ENCODE data around the gene NUPR1.

The NUPR1 gene

GRCh38 chr16:28522792-28523191, 16.0 kb downstream of the NUPR1 start:
- no peak overlapping the region for H2BK15ac ChIP-seq (ENCODE audit: low read length)
- no peak overlapping the region for H3K4me2 ChIP-seq (ENCODE audit: insufficient read depth, low read length, poor library complexity, severe bottlenecking)
- no peak overlapping the region for H3K18ac ChIP-seq (ENCODE audit: low read length)
- no peak overlapping the region for H3K23ac ChIP-seq (ENCODE audit: low read depth, low read length, poor library complexity)
- H2AK5ac ChIP-seq (ENCODE audit: low read depth, low read length): no peak overlapping the region
- H2BK120ac ChIP-seq (ENCODE audit: low read depth, low read length): no peak overlapping the region
- H3K9me3 ChIP-seq (replicated peaks in 1 of 2; ENCODE audit: control insufficient read depth in 2 of 2, insufficient read depth in 1 of 2, low read depth in 1 of 2, low read length in 2 of 2): peaks cover 0 to 3% of the 10 kb centered on the region in 2 donors
- H4K91ac ChIP-seq (ENCODE audit: low read depth, low read length, poor library complexity): no peak overlapping the region
- no peak overlapping the region for H2BK5ac ChIP-seq (ENCODE audit: low read length)
- H3K4ac ChIP-seq (ENCODE audit: low read length): no peak overlapping the region
- H3K4me1 ChIP-seq (ENCODE audit: control insufficient read depth in 2 of 2, insufficient read depth in 1 of 2, low read depth in 1 of 2, low read length in 2 of 2): peaks cover 0 to 2% of the 10 kb centered on the region in 2 donors
- no peak overlapping the region for H3K9ac ChIP-seq (ENCODE audit: low read depth, low read length, poor library complexity)
- H2AFZ ChIP-seq (ENCODE audit: low read length): no peak overlapping the region
- WGBS, 2 donors (ENCODE audit: extremely low coverage in 2 of 2, insufficient read length in 2 of 2, insufficient replicate concordance in 1 of 2): no CpG with 5 or more reads among the region's 11 CpGs
- H3K27ac ChIP-seq (replicated peaks; ENCODE audit: low read length): no peak overlapping the region
- no peak for DNase-seq (ENCODE audit: low spot score)
- H3K79me1 ChIP-seq (ENCODE audit: low read depth, low read length): no peaks in the 10 kb centered on the region
- no peak overlapping the region for H3K14ac ChIP-seq (ENCODE audit: low read length)
- no peak overlapping the region for H3K4me3 ChIP-seq (ENCODE audit: low read length in 2 of 2)
- no peak overlapping the region for H2BK12ac ChIP-seq (ENCODE audit: low read length)
- no peaks in the 10 kb centered on the region for H3K36me3 ChIP-seq (replicated peaks in 1 of 2; ENCODE audit: control insufficient read depth in 2 of 2, insufficient read depth in 2 of 2, low read length in 2 of 2)
- no peak overlapping the region for H4K8ac ChIP-seq (ENCODE audit: low read depth, low read length)
- peaks cover 0 to 2% (median 0%) of the 10 kb centered on the region in 3 experiments for H3K27me3 ChIP-seq (ENCODE audit: control insufficient read depth in 3 of 3, insufficient read depth in 3 of 3, low read depth in 1 of 3, low read length in 3 of 3)

GRCh38 chr16:28521436-28521835, 17.3 kb downstream of the NUPR1 start:
- no peak overlapping the region for H3K18ac ChIP-seq (ENCODE audit: low read length)
- H3K14ac ChIP-seq (ENCODE audit: low read length): no peak overlapping the region
- H3K4ac ChIP-seq (ENCODE audit: low read length): no peak overlapping the region
- H3K9me3 ChIP-seq (replicated peaks in 1 of 2; ENCODE audit: control insufficient read depth in 2 of 2, insufficient read depth in 1 of 2, low read depth in 1 of 2, low read length in 2 of 2): peaks cover 0 to 3% of the 10 kb centered on the region in 2 donors
- H2BK12ac ChIP-seq (ENCODE audit: low read length): no peak overlapping the region
- H3K4me2 ChIP-seq (ENCODE audit: insufficient read depth, low read length, poor library complexity, severe bottlenecking): no peak overlapping the region
- no peak overlapping the region for H4K91ac ChIP-seq (ENCODE audit: low read depth, low read length, poor library complexity)
- H3K79me1 ChIP-seq (ENCODE audit: low read depth, low read length): no peaks in the 10 kb centered on the region
- H3K27me3 ChIP-seq (ENCODE audit: control insufficient read depth in 3 of 3, insufficient read depth in 3 of 3, low read depth in 1 of 3, low read length in 3 of 3): peaks cover 0 to 2% (median 0%) of the 10 kb centered on the region in 3 experiments
- H2AK5ac ChIP-seq (ENCODE audit: low read depth, low read length): no peak overlapping the region
- peaks cover 0 to 2% of the 10 kb centered on the region in 2 donors for H3K4me1 ChIP-seq (ENCODE audit: control insufficient read depth in 2 of 2, insufficient read depth in 1 of 2, low read depth in 1 of 2, low read length in 2 of 2)
- no peak overlapping the region for H3K9ac ChIP-seq (ENCODE audit: low read depth, low read length, poor library complexity)
- H2AFZ ChIP-seq (ENCODE audit: low read length): no peak overlapping the region
- WGBS, 2 donors (ENCODE audit: extremely low coverage in 2 of 2, insufficient read length in 2 of 2, insufficient replicate concordance in 1 of 2): no CpG with 5 or more reads among the region's 6 CpGs
- H3K4me3 ChIP-seq (ENCODE audit: low read length in 2 of 2): no peak overlapping the region
- no peak overlapping the region for H2BK15ac ChIP-seq (ENCODE audit: low read length)
- no peak overlapping the region for H3K27ac ChIP-seq (replicated peaks; ENCODE audit: low read length)
- no peak overlapping the region for H4K8ac ChIP-seq (ENCODE audit: low read depth, low read length)
- H2BK5ac ChIP-seq (ENCODE audit: low read length): no peak overlapping the region
- no peak overlapping the region for H3K23ac ChIP-seq (ENCODE audit: low read depth, low read length, poor library complexity)
- no peaks in the 10 kb centered on the region for H3K36me3 ChIP-seq (replicated peaks in 1 of 2; ENCODE audit: control insufficient read depth in 2 of 2, insufficient read depth in 2 of 2, low read length in 2 of 2)
- DNase-seq (ENCODE audit: low spot score): no peak
- H2BK120ac ChIP-seq (ENCODE audit: low read depth, low read length): no peak overlapping the region

DNA sequence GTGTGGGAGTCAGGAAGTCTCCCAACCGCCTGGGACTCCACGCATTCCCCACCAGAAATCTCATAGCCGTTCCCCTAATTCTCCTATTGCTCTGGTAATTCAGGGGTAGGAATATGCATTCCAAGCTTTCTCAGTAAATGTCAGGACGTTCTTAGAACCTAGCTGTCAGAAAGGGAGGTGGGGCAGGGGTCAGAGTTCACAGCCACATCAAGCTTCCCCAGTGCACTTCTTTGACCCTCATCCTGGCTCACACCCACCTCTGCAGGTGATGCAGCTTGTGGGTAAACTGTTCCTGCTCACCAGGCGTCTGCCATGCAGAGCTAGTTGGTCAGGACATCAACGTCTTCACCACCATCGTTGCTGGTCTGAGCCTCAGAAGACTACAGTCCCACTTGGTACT, 18.1 kb downstream of the NUPR1 start:
- H3K4me1 ChIP-seq (ENCODE audit: control insufficient read depth in 2 of 2, insufficient read depth in 1 of 2, low read depth in 1 of 2, low read length in 2 of 2): peaks cover 0 to 2% of the 10 kb centered on the region in 2 donors
- no peak for DNase-seq (ENCODE audit: low spot score)

GRCh38 chr16:28514246-28514645, 24.5 kb downstream of the NUPR1 start:
- no peaks in the 10 kb centered on the region for H3K36me3 ChIP-seq (replicated peaks in 1 of 2; ENCODE audit: control insufficient read depth in 2 of 2, insufficient read depth in 2 of 2, low read length in 2 of 2)
- H2BK15ac ChIP-seq (ENCODE audit: low read length): no peak overlapping the region
- no peak overlapping the region for H4K91ac ChIP-seq (ENCODE audit: low read depth, low read length, poor library complexity)
- H2BK12ac ChIP-seq (ENCODE audit: low read length): no peak overlapping the region
- no peak overlapping the region for H3K9ac ChIP-seq (ENCODE audit: low read depth, low read length, poor library complexity)
- H3K4me1 ChIP-seq (ENCODE audit: control insufficient read depth in 2 of 2, insufficient read depth in 1 of 2, low read depth in 1 of 2, low read length in 2 of 2): no peaks in the 10 kb centered on the region
- H2AFZ ChIP-seq (ENCODE audit: low read length): peak overlapping the region; percentile 16
- H3K14ac ChIP-seq (ENCODE audit: low read length): no peak overlapping the region
- H2BK5ac ChIP-seq (ENCODE audit: low read length): no peak overlapping the region
- H3K18ac ChIP-seq (ENCODE audit: low read length): no peak overlapping the region
- no peak overlapping the region for H2BK120ac ChIP-seq (ENCODE audit: low read depth, low read length)
- no peaks in the 10 kb centered on the region for H3K79me1 ChIP-seq (ENCODE audit: low read depth, low read length)
- H3K27me3 ChIP-seq (ENCODE audit: control insufficient read depth in 3 of 3, insufficient read depth in 3 of 3, low read depth in 1 of 3, low read length in 3 of 3): no peaks in the 10 kb centered on the region
- no peak overlapping the region for H3K27ac ChIP-seq (replicated peaks; ENCODE audit: low read length)
- H3K4ac ChIP-seq (ENCODE audit: low read length): no peak overlapping the region
- H3K4me2 ChIP-seq (ENCODE audit: insufficient read depth, low read length, poor library complexity, severe bottlenecking): no peak overlapping the region
- no peak overlapping the region for H3K23ac ChIP-seq (ENCODE audit: low read depth, low read length, poor library complexity)
- no peak overlapping the region for H4K8ac ChIP-seq (ENCODE audit: low read depth, low read length)
- no peak overlapping the region for H2AK5ac ChIP-seq (ENCODE audit: low read depth, low read length)
- H3K9me3 ChIP-seq (replicated peaks in 1 of 2; ENCODE audit: control insufficient read depth in 2 of 2, insufficient read depth in 1 of 2, low read depth in 1 of 2, low read length in 2 of 2): no peaks in the 10 kb centered on the region
- no CpG with 5 or more reads among the region's 7 CpGs for WGBS, 2 donors (ENCODE audit: extremely low coverage in 2 of 2, insufficient read length in 2 of 2, insufficient replicate concordance in 1 of 2)
- DNase-seq (ENCODE audit: low spot score): no peak
- H3K4me3 ChIP-seq (ENCODE audit: low read length in 2 of 2): no peak overlapping the region

More for the DNA sequence above, 18.1 kb downstream of the NUPR1 start:
- peak overlapping the region; percentile 75 for H2BK15ac ChIP-seq (ENCODE audit: low read length)
- H4K91ac ChIP-seq (ENCODE audit: low read depth, low read length, poor library complexity): no peak overlapping the region
- H3K36me3 ChIP-seq (replicated peaks in 1 of 2; ENCODE audit: control insufficient read depth in 2 of 2, insufficient read depth in 2 of 2, low read length in 2 of 2): no peaks in the 10 kb centered on the region
- no peak overlapping the region for H2AFZ ChIP-seq (ENCODE audit: low read length)
- no peak overlapping the region for H3K27ac ChIP-seq (replicated peaks; ENCODE audit: low read length)
- no peak overlapping the region for H3K9ac ChIP-seq (ENCODE audit: low read depth, low read length, poor library complexity)
- peaks cover 0 to 2% of the 10 kb centered on the region in 2 donors for H3K9me3 ChIP-seq (replicated peaks in 1 of 2; ENCODE audit: control insufficient read depth in 2 of 2, insufficient read depth in 1 of 2, low read depth in 1 of 2, low read length in 2 of 2)
- H3K23ac ChIP-seq (ENCODE audit: low read depth, low read length, poor library complexity): no peak overlapping the region
- no peak overlapping the region for H2BK120ac ChIP-seq (ENCODE audit: low read depth, low read length)
- H3K4ac ChIP-seq (ENCODE audit: low read length): no peak overlapping the region
- peak overlapping the region; percentile 75 for H2AK5ac ChIP-seq (ENCODE audit: low read depth, low read length)
- no peak overlapping the region for H2BK5ac ChIP-seq (ENCODE audit: low read length)
- no peak overlapping the region for H2BK12ac ChIP-seq (ENCODE audit: low read length)
- H3K4me2 ChIP-seq (ENCODE audit: insufficient read depth, low read length, poor library complexity, severe bottlenecking): no peak overlapping the region
- WGBS, 2 donors (ENCODE audit: extremely low coverage in 2 of 2, insufficient read length in 2 of 2, insufficient replicate concordance in 1 of 2): no CpG with 5 or more reads among the region's 7 CpGs
- peaks cover 0 to 2% (median 0%) of the 10 kb centered on the region in 3 experiments for H3K27me3 ChIP-seq (ENCODE audit: control insufficient read depth in 3 of 3, insufficient read depth in 3 of 3, low read depth in 1 of 3, low read length in 3 of 3)
- no peak overlapping the region for H3K14ac ChIP-seq (ENCODE audit: low read length)
- no peak overlapping the region for H3K18ac ChIP-seq (ENCODE audit: low read length)
- no peak overlapping the region for H4K8ac ChIP-seq (ENCODE audit: low read depth, low read length)
- no peak overlapping the region for H3K4me3 ChIP-seq (ENCODE audit: low read length in 2 of 2)
- no peaks in the 10 kb centered on the region for H3K79me1 ChIP-seq (ENCODE audit: low read depth, low read length)

Data from neuronal stem cell (in vitro differentiated cells).